Stomach (tissue), 4 donors: Measurements from ENCODE around the gene AGMO.

ENCODE experiments used
- POLR2A ChIP-seq, 4 donors: fragments of 450-650 bp; IDR thresholded peaks; one replicate each; pipeline ENCODE4 v1.6.1; 2016; ENCODE audit warnings: antibody characterized with exemption in 4 of 4, control low read depth in 2 of 4, mild to moderate bottlenecking in 1 of 4, moderate library complexity in 1 of 4
- POLR2AphosphoS5 ChIP-seq, 3 donors: sonication (generic); formaldehyde crosslinking; IDR thresholded peaks; one replicate each; pipeline ENCODE4 v1.6.1; 2016; ENCODE audit warnings: antibody characterized with exemption in 3 of 3
- TF ChIP-seq, protein P1 (sequence below), 7 experiments: fragments of 450-650 bp in 4 of 7; fragments of 200-600 bp in 3 of 7; sonication (generic) in 3 of 7; IDR thresholded peaks; one replicate each; pipeline ENCODE4 v1.5.1; 2016 to 2019; ENCODE audit warnings: antibody characterized with exemption in 7 of 7, control low read depth in 2 of 7, mild to moderate bottlenecking in 1 of 7

DNA sequence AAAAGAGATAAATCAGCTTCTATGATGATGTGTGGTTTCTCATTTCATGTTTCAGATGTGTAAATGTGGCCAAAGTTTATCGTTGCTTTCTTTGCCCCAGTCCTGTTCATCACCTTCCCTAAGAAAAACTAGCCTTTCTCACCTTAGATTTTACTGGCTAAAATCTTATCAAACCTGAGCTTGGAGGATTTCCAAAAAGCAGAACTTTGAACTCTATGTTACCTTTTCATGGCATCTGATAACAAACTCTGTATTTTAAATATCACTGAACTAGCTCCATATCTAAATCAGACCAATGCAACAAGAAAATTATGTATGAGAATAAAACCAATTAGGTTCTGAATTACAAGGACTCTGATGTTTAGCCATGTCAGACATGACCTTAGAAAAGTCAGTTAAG is 335.8 kb downstream of the AGMO start:
- TF ChIP-seq, protein P1, sequence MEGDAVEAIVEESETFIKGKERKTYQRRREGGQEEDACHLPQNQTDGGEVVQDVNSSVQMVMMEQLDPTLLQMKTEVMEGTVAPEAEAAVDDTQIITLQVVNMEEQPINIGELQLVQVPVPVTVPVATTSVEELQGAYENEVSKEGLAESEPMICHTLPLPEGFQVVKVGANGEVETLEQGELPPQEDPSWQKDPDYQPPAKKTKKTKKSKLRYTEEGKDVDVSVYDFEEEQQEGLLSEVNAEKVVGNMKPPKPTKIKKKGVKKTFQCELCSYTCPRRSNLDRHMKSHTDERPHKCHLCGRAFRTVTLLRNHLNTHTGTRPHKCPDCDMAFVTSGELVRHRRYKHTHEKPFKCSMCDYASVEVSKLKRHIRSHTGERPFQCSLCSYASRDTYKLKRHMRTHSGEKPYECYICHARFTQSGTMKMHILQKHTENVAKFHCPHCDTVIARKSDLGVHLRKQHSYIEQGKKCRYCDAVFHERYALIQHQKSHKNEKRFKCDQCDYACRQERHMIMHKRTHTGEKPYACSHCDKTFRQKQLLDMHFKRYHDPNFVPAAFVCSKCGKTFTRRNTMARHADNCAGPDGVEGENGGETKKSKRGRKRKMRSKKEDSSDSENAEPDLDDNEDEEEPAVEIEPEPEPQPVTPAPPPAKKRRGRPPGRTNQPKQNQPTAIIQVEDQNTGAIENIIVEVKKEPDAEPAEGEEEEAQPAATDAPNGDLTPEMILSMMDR (IDR thresholded peaks at IDR 0.05) = no peak
- TF ChIP-seq POLR2A (IDR thresholded peaks at IDR 0.05) (no peak), POLR2AphosphoS5 (IDR thresholded peaks at IDR 0.05) (no peak)
